Neural cell (in vitro differentiated cells): ENCODE results near the gene SLC36A2.

Experiments
- EP300 ChIP-seq: fragments of 450-650 bp; conservative IDR thresholded peaks from 2 replicates; pipeline ENCODE4 v1.6.1; 2014; ENCODE audit warnings: antibody characterized with exemption, mild to moderate bottlenecking, moderate library complexity; ENCODE audit not compliant: poor library complexity, severe bottlenecking
- EZH2 ChIP-seq: fragments of 200-600, 300-800 bp; shearing (Covaris generic), sonication (generic); IDR thresholded peaks from 2 replicates; pipeline ENCODE4 v1.6.1; 2014; ENCODE audit warnings: antibody characterized with exemption, low read length, borderline replicate concordance, mild to moderate bottlenecking; ENCODE audit not compliant: insufficient read depth, poor library complexity, severe bottlenecking
- MXI1 ChIP-seq: fragments of 450-650 bp; conservative IDR thresholded peaks from 2 replicates; pipeline ENCODE4 v1.6.1; 2014; ENCODE audit warnings: antibody characterized with exemption, mild to moderate bottlenecking; ENCODE audit not compliant: poor library complexity, severe bottlenecking
- POLR2AphosphoS5 ChIP-seq: IDR thresholded peaks from 2 replicates; pipeline ENCODE4 v1.6.1; 2012
- TAF1 ChIP-seq: IDR thresholded peaks from 2 replicates; pipeline ENCODE4 v1.6.1; 2012; ENCODE audit warnings: low read depth
- TF ChIP-seq, protein P1 (sequence below): fragments of 450-650 bp; IDR thresholded peaks from 2 replicates; pipeline ENCODE4 v1.5.1; 2014; ENCODE audit warnings: antibody characterized with exemption, mild to moderate bottlenecking, moderate library complexity; ENCODE audit not compliant: poor library complexity, severe bottlenecking
- TF ChIP-seq, protein P2 (sequence below): IDR thresholded peaks from 2 replicates; pipeline ENCODE4 v1.6.1; 2012; ENCODE audit warnings: borderline replicate concordance

DNA sequence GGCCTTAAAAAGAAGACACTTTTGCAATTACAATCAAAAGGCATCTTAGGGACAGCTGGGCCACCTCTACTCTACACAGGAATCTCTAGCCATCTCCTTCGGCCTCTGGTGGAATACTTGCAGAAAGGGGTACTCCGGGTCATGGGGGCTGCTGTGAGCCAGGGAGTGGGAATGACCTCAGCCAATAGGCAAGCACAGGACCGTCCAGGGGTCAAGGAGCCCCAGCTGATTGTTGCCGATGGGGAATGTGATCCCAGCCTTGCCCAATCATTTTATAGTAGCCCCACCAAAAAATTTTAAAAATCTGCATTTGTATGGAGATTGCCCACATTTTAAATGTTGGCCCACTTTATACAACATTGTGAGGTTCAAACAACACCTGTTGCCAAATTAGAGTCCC is 26.9 kb downstream of the SLC36A2 start:
- TF ChIP-seq, protein P1, sequence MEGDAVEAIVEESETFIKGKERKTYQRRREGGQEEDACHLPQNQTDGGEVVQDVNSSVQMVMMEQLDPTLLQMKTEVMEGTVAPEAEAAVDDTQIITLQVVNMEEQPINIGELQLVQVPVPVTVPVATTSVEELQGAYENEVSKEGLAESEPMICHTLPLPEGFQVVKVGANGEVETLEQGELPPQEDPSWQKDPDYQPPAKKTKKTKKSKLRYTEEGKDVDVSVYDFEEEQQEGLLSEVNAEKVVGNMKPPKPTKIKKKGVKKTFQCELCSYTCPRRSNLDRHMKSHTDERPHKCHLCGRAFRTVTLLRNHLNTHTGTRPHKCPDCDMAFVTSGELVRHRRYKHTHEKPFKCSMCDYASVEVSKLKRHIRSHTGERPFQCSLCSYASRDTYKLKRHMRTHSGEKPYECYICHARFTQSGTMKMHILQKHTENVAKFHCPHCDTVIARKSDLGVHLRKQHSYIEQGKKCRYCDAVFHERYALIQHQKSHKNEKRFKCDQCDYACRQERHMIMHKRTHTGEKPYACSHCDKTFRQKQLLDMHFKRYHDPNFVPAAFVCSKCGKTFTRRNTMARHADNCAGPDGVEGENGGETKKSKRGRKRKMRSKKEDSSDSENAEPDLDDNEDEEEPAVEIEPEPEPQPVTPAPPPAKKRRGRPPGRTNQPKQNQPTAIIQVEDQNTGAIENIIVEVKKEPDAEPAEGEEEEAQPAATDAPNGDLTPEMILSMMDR: no peak
- TF ChIP-seq POLR2AphosphoS5 (no peak), MXI1 (no peak), EZH2 (no peak), EP300 (no peak), TAF1 (no peak)
- TF ChIP-seq, protein P2, sequence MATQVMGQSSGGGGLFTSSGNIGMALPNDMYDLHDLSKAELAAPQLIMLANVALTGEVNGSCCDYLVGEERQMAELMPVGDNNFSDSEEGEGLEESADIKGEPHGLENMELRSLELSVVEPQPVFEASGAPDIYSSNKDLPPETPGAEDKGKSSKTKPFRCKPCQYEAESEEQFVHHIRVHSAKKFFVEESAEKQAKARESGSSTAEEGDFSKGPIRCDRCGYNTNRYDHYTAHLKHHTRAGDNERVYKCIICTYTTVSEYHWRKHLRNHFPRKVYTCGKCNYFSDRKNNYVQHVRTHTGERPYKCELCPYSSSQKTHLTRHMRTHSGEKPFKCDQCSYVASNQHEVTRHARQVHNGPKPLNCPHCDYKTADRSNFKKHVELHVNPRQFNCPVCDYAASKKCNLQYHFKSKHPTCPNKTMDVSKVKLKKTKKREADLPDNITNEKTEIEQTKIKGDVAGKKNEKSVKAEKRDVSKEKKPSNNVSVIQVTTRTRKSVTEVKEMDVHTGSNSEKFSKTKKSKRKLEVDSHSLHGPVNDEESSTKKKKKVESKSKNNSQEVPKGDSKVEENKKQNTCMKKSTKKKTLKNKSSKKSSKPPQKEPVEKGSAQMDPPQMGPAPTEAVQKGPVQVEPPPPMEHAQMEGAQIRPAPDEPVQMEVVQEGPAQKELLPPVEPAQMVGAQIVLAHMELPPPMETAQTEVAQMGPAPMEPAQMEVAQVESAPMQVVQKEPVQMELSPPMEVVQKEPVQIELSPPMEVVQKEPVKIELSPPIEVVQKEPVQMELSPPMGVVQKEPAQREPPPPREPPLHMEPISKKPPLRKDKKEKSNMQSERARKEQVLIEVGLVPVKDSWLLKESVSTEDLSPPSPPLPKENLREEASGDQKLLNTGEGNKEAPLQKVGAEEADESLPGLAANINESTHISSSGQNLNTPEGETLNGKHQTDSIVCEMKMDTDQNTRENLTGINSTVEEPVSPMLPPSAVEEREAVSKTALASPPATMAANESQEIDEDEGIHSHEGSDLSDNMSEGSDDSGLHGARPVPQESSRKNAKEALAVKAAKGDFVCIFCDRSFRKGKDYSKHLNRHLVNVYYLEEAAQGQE: no peak
